Glomerular endothelial cell (primary cell): ENCODE measurements around the gene PLA2G6. TPM values are rescaled to one million over a fixed set of nuclear protein-coding genes. Genes with fewer than 3 reads are reported as not detected.
"Not testable (repeated sequence)": the region's sequence is repeated elsewhere in the genome, so short reads cannot be mapped to it uniquely, and the experiment has no call there.

Source experiments
- DNase-seq: peaks from one replicate; pipeline ENCODE4 v3.0.0-alpha.2; 2011; ENCODE audit warnings: low read depth, low spot score; ENCODE audit errors: extremely low read depth
- total RNA-seq: library from RNA; depleted of rRNA; stranded (reverse); fragments of >200 nt; gene quantifications from 2 replicates; pipeline ENCODE4 v1.2.3, GENCODE V29; 2015

The PLA2G6 gene
- total RNA-seq, 1 donor from 2014 or later, result 4.7 TPM

GRCh38 chr22:38089474-38089851, 92.2 kb downstream of the PLA2G6 start:
- no peak for DNase-seq

- DNase-seq, result no peak
Measured at GRCh38 chr22:38088629-38089473, 92.8 kb downstream of the PLA2G6 start.

GRCh38 chr22:38087855-38088254, 93.8 kb downstream of the PLA2G6 start:
- DNase-seq, result no peak

GRCh38 chr22:38086942-38087341, 94.7 kb downstream of the PLA2G6 start:
- DNase-seq, result no peak

- DNase-seq, result no peak
Measured at GRCh38 chr22:38086001-38086845, 95.4 kb downstream of the PLA2G6 start.

- DNase-seq, result no peak
Measured at GRCh38 chr22:38085501-38085900, 96.1 kb downstream of the PLA2G6 start.

- DNase-seq, result no peak
Measured at GRCh38 chr22:38085056-38085455, 96.6 kb downstream of the PLA2G6 start.

- DNase-seq, result no peak
Measured at GRCh38 chr22:38083931-38084631, 97.5 kb downstream of the PLA2G6 start, which contains the start of gene SLC16A8. SLC16A8 (minus strand) TSS chr22:38084184; CDS start chr22:38082873, 1,311 bp downstream.

GRCh38 chr22:38082986-38083710, 98.5 kb downstream of the PLA2G6 start:
- no peak for DNase-seq

GRCh38 chr22:38081941-38082828, 99.4 kb downstream of the PLA2G6 start:
- no peak for DNase-seq

- no peak for DNase-seq
Measured at GRCh38 chr22:38081636-38081940, 100.0 kb downstream of the PLA2G6 start.

- DNase-seq, result no peak
Measured at GRCh38 chr22:38080850-38081635, 100.6 kb downstream of the PLA2G6 start.

- DNase-seq, result no peak
Measured at GRCh38 chr22:38080474-38080849, 101.2 kb downstream of the PLA2G6 start.

GRCh38 chr22:38079804-38080203, 101.8 kb downstream of the PLA2G6 start:
- DNase-seq, result no peak

- not testable (repeated sequence) for DNase-seq
Measured at GRCh38 chr22:38079208-38079607, 102.4 kb downstream of the PLA2G6 start.

GRCh38 chr22:38078046-38078840, 103.4 kb downstream of the PLA2G6 start:
- no peak for DNase-seq

GRCh38 chr22:38077595-38077994, 104.0 kb downstream of the PLA2G6 start:
- no peak for DNase-seq

GRCh38 chr22:38077096-38077495, 104.5 kb downstream of the PLA2G6 start:
- DNase-seq, result no peak
